ENCODE results near the gene SETD3. TPM values are rescaled to one million over a fixed set of nuclear protein-coding genes. Genes with fewer than 3 reads are reported as not detected.

The SETD3 gene
- total RNA-seq, 1 experiment from 2014 or later, result 46.8 TPM

DNA sequence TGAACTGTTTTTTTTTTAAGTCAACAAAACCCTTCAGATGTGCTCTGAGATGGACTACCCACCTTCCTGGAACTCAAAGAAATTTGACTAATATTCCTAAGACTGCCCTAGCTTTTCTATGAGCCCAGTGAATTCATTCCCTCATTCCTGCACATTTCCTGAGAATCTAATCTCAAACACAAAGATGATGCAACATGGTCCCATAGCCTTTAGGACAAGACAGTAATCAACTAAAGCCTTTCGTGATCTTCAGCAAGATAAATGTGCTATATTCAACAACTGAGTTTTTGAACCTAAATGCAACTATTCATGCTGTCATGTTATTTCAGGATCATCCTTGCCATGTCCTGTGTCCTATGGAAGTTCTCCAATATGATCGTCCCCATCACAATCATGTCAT, 5.0 kb downstream of the SETD3 start:
- no TSS peak for BruUV-seq (replicated peaks)
- no peaks in the 10 kb centered on the region for H3K36me3 ChIP-seq (ENCODE audit: low read depth, low read length)
- H3K27me3 ChIP-seq (ENCODE audit: low read length), result no peaks in the 10 kb centered on the region
- H4K20me1 ChIP-seq (ENCODE audit: low read length), result peaks cover 42% of the 10 kb centered on the region; the same call in 1 of the 2 replicates
- DNase-seq (no peak), ATAC-seq (no peak)
- peaks cover 95% of the 10 kb centered on the region for H3K79me2 ChIP-seq (ENCODE audit: low read length)
- intact Hi-C loops (cut with micrococcal nuclease), result no loop called here
- H3K27ac ChIP-seq (ENCODE audit: low read length), result no peak overlapping the region
- H3K9me3 ChIP-seq (ENCODE audit: low read length), result no peaks in the 10 kb centered on the region
- no peak overlapping the region for H2AFZ ChIP-seq (ENCODE audit: low read length)
- CTCF ChIA-PET, result no interaction called here
- no peak overlapping the region for H3K4me3 ChIP-seq (ENCODE audit: low read length)
- no peak overlapping the region for H3K9ac ChIP-seq (ENCODE audit: low read length)
- H3K9me2 ChIP-seq (replicated peaks; ENCODE audit: low read length), result no peaks in the 10 kb centered on the region
- H3F3A ChIP-seq (ENCODE audit: low read length, unreplicated experiment), result no peaks in the 10 kb centered on the region
- H3K4me2 ChIP-seq (ENCODE audit: low read length), result no peak overlapping the region
- TF ChIP-seq EZH2 (IDR thresholded peaks at IDR 0.05; ENCODE audit: low read length, unreplicated experiment) (no peak), EZH2phosphoT487 (IDR thresholded peaks at IDR 0.05; ENCODE audit: borderline replicate concordance, low read length) (no peak), CTCF (conservative IDR thresholded peaks at IDR 0.05; ENCODE audit: low read depth, low read length) (no peak)
- POLR2A ChIA-PET (ENCODE audit: unreplicated experiment), result no interaction called here
- peaks cover 18% of the 10 kb centered on the region for H3K4me1 ChIP-seq (ENCODE audit: insufficient read depth, low read length)

DNA sequence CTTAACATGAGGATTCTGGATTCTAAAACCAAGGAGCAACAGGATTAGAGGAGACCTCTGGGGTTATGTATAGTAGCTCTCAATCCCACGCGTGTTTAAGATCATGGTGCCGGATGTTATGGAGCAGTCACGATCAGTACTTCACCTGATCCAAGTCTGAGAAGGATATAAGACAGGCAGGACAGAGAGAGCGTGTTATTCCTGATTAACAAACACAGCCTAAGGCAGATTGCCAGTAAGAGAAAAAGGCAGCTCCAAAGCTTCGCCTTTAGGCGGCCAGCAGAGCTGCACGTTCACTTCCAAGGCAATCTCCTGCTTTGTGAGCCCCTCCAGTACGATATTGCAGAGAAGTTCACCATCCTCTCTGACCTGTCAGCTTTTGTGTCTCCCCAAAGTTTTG, 5.5 kb downstream of the SETD3 start:
- TF ChIP-seq EZH2phosphoT487 (IDR thresholded peaks at IDR 0.05; ENCODE audit: borderline replicate concordance, low read length) (no peak), CTCF (conservative IDR thresholded peaks at IDR 0.05; ENCODE audit: low read depth, low read length) (no peak), EZH2 (IDR thresholded peaks at IDR 0.05; ENCODE audit: low read length, unreplicated experiment) (no peak)
- H3K9me3 ChIP-seq (ENCODE audit: low read length), result no peaks in the 10 kb centered on the region
- no peaks in the 10 kb centered on the region for H3F3A ChIP-seq (ENCODE audit: low read length, unreplicated experiment)
- no peak overlapping the region for H3K4me2 ChIP-seq (ENCODE audit: low read length)
- peaks cover 46% of the 10 kb centered on the region; the same call in 1 of the 2 replicates for H4K20me1 ChIP-seq (ENCODE audit: low read length)
- no peak overlapping the region for H3K27ac ChIP-seq (ENCODE audit: low read length)
- ChIA-PET POLR2A (ENCODE audit: unreplicated experiment) (no interaction called here), CTCF (no interaction called here)
- no peak for DNase-seq
- no peak overlapping the region for H2AFZ ChIP-seq (ENCODE audit: low read length)
- no peaks in the 10 kb centered on the region for H3K9me2 ChIP-seq (replicated peaks; ENCODE audit: low read length)
- peaks cover 18% of the 10 kb centered on the region for H3K4me1 ChIP-seq (ENCODE audit: insufficient read depth, low read length)
- no peak overlapping the region for H3K4me3 ChIP-seq (ENCODE audit: low read length)
- H3K9ac ChIP-seq (ENCODE audit: low read length), result no peak overlapping the region
- ATAC-seq, result no peak
- BruUV-seq (replicated peaks), result no TSS peak
- H3K27me3 ChIP-seq (ENCODE audit: low read length), result no peaks in the 10 kb centered on the region
- no peaks in the 10 kb centered on the region for H3K36me3 ChIP-seq (ENCODE audit: low read depth, low read length)
- H3K79me2 ChIP-seq (ENCODE audit: low read length), result peaks cover 99% of the 10 kb centered on the region
- intact Hi-C loops (cut with micrococcal nuclease), result no loop called here

GRCh38 chr14:99473458-99473857, 7.2 kb downstream of the SETD3 start:
- no peaks in the 10 kb centered on the region for H3K36me3 ChIP-seq (ENCODE audit: low read depth, low read length)
- ChIA-PET CTCF (no interaction called here), POLR2A (ENCODE audit: unreplicated experiment) (no interaction called here)
- no peak overlapping the region for H3K9ac ChIP-seq (ENCODE audit: low read length)
- H3K27me3 ChIP-seq (ENCODE audit: low read length), result no peaks in the 10 kb centered on the region
- intact Hi-C loops (cut with micrococcal nuclease), result no loop called here
- H3K4me2 ChIP-seq (ENCODE audit: low read length), result no peak overlapping the region
- H4K20me1 ChIP-seq (ENCODE audit: low read length), result peaks cover 53% of the 10 kb centered on the region; the same call in 1 of the 2 replicates
- no peaks in the 10 kb centered on the region for H3K9me2 ChIP-seq (replicated peaks; ENCODE audit: low read length)
- H3K9me3 ChIP-seq (ENCODE audit: low read length), result no peaks in the 10 kb centered on the region
- H3F3A ChIP-seq (ENCODE audit: low read length, unreplicated experiment), result no peaks in the 10 kb centered on the region
- no peak overlapping the region for H3K27ac ChIP-seq (ENCODE audit: low read length)
- no peak overlapping the region for H2AFZ ChIP-seq (ENCODE audit: low read length)
- peaks cover 99% of the 10 kb centered on the region for H3K79me2 ChIP-seq (ENCODE audit: low read length)
- no TSS peak for BruUV-seq (replicated peaks)
- no peak overlapping the region for H3K4me3 ChIP-seq (ENCODE audit: low read length)
- DNase-seq (no peak), ATAC-seq (no peak)
- TF ChIP-seq EZH2phosphoT487 (IDR thresholded peaks at IDR 0.05; ENCODE audit: borderline replicate concordance, low read length) (no peak), EZH2 (IDR thresholded peaks at IDR 0.05; ENCODE audit: low read length, unreplicated experiment) (no peak), CTCF (conservative IDR thresholded peaks at IDR 0.05; ENCODE audit: low read depth, low read length) (no peak)
- H3K4me1 ChIP-seq (ENCODE audit: insufficient read depth, low read length), result peaks cover 25% of the 10 kb centered on the region
